ENCODE results near the gene ZMYND8.
A peak's percentile ranks its signal among the peaks of the same experiment; 100 is the strongest.

The ZMYND8 gene

DNA sequence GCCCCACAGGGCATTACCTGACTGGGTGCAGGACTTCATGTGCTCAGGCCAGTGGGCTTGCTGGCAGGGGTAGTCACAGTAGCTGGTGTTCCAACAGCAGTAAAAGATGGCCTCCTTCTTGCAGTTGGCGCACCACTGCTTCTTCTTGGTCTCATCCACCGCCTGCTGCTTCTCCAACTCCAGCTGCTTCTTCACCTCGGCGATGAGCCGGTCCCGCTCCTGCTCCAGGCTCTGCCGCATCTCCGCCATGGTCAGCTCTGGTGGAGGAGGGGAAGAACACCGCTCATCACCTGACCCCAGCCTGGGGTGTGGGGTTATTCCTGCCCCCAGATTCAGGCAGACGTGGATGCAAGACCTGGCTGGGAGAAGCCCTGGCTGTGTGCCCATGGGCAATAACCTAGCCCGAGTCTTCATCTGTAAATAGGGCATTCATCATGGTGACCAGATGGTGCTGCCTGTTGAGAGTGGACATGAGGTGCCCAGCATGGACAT lies 132.2 kb downstream of the ZMYND8 start:
- Histone ChIP-seq H3K27me3 (replicated peaks; ENCODE audit: control insufficient read depth, insufficient read depth, low read length) (no peaks in the 10 kb centered on the region), H3K36me3 (ENCODE audit: control insufficient read depth, insufficient read depth, low read length) (peaks cover 35% of the 10 kb centered on the region), H3K4me3 (replicated peaks; ENCODE audit: low read depth, low read length) (no peak overlapping the region)
- no peak for DNase-seq (ENCODE audit: extremely low read depth, insufficient read length)
- TF ChIP-seq, protein P1, sequence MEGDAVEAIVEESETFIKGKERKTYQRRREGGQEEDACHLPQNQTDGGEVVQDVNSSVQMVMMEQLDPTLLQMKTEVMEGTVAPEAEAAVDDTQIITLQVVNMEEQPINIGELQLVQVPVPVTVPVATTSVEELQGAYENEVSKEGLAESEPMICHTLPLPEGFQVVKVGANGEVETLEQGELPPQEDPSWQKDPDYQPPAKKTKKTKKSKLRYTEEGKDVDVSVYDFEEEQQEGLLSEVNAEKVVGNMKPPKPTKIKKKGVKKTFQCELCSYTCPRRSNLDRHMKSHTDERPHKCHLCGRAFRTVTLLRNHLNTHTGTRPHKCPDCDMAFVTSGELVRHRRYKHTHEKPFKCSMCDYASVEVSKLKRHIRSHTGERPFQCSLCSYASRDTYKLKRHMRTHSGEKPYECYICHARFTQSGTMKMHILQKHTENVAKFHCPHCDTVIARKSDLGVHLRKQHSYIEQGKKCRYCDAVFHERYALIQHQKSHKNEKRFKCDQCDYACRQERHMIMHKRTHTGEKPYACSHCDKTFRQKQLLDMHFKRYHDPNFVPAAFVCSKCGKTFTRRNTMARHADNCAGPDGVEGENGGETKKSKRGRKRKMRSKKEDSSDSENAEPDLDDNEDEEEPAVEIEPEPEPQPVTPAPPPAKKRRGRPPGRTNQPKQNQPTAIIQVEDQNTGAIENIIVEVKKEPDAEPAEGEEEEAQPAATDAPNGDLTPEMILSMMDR (IDR thresholded peaks at IDR 0.05; ENCODE audit: insufficient read depth, low read length, poor library complexity, severe bottlenecking), result no peak

DNA sequence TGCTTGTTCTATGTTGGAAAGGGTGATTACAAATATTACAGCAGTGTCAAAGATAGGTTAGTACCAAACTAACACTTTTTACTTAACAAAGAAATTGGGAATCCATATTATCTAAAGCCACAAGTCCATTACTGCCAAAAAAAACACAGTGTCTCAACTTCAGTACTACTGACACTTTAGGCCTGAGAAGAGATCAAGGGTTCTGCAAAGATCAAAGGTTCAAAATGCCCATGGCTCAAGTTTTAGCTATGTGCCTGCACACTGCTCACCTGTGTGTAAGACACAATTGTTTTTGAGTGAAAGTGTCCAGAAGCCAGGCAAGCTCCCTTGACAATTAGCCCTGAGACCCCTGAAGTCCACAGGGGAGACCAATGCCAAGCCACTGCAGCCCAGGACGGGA lies 132.6 kb downstream of the ZMYND8 start:
- no peak for DNase-seq (ENCODE audit: extremely low read depth, insufficient read length)
- Histone ChIP-seq H3K27me3 (replicated peaks; ENCODE audit: control insufficient read depth, insufficient read depth, low read length) (no peaks in the 10 kb centered on the region), H3K36me3 (ENCODE audit: control insufficient read depth, insufficient read depth, low read length) (peaks cover 35% of the 10 kb centered on the region), H3K4me3 (replicated peaks; ENCODE audit: low read depth, low read length) (no peak overlapping the region)
- TF ChIP-seq, protein P1 (IDR thresholded peaks at IDR 0.05; ENCODE audit: insufficient read depth, low read length, poor library complexity, severe bottlenecking), result no peak

DNA sequence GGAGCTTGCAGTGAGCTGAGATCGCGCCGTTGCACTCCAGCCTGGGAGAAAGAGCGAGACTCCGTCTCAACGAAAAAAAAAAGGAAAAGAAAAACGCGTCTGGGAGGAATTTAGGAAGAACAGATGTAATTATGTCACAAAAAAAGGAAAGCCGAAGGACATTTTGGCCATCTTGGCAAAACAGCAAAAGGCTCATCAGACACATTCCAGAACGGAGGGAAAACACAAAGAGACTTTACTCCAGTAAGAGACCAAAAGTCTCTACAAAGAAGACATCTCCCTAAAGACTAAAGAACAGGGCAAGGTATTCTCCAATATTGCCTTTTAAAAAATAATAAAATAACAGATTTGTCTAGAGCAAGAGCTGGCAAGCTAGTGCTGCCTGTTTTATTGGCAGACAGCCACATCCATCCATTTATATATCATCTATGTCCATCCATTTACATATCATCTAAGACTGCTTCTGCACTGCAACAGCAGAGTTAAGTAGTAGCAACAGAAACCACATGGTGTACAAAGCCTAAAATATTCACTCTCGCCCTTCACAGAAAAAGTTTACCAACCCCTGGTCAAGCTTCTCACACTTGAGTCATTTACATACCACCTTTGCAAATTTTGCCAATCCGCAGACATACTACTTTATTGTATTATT lies 133.9 kb downstream of the ZMYND8 start:
- no peak for DNase-seq (ENCODE audit: extremely low read depth, insufficient read length)
- TF ChIP-seq, protein P1 (IDR thresholded peaks at IDR 0.05; ENCODE audit: insufficient read depth, low read length, poor library complexity, severe bottlenecking), result no peak
- Histone ChIP-seq H3K36me3 (ENCODE audit: control insufficient read depth, insufficient read depth, low read length) (peaks cover 35% of the 10 kb centered on the region), H3K27me3 (replicated peaks; ENCODE audit: control insufficient read depth, insufficient read depth, low read length) (no peaks in the 10 kb centered on the region), H3K4me3 (replicated peaks; ENCODE audit: low read depth, low read length) (no peak overlapping the region)

DNA sequence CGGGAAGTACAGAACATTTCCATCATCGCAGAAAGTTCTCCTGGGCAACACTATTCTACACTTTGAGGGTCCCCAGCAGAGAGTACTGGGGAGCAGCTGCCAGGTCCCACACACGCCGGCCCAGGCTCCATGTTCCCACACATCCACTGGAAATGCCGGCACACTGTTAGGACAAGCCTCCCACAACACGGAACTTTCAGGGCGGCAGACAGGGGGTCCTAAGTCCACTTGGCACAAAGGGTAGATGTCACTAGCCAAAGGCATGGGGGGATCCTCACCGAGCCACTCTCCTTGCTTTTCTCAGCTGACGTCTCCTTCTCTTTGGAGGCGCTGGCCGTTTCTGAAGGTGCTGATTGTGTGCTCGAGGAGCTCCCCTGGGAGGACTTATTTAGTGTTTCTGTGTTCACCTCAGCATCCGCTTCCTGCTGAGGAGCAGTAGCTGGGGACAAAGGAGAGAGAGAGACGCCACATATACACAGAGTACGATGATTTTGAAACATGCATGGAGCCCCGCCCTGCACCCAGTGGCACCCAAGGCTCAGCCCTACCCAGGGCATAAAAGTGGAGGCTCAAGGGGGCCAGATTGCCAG lies 135.4 kb downstream of the ZMYND8 start:
- TF ChIP-seq, protein P1 (IDR thresholded peaks at IDR 0.05; ENCODE audit: insufficient read depth, low read length, poor library complexity, severe bottlenecking), result no peak
- Histone ChIP-seq H3K4me3 (replicated peaks; ENCODE audit: low read depth, low read length) (no peak overlapping the region), H3K27me3 (replicated peaks; ENCODE audit: control insufficient read depth, insufficient read depth, low read length) (no peaks in the 10 kb centered on the region), H3K36me3 (ENCODE audit: control insufficient read depth, insufficient read depth, low read length) (peaks cover 30% of the 10 kb centered on the region)
- no peak for DNase-seq (ENCODE audit: extremely low read depth, insufficient read length)

DNA sequence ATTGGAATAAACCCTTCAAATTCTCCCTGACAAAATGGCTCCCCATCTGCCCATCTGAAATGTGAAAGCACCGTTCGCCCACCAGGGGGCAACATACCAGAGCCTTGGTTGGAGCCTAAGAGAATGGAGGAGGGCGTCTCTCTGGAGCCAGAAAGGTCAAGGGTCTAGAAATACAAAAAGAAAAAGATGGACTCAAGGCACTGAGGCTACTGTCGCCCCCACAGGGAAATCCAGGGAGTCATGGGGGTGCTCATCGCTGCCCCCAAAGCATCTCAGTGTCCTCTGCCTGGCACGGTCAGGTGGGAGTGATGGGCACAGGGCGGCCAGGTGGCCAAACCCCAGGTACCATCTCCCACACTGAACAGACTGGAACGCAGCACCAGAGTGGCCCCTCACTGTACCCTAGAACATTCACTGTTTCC lies 136.3 kb downstream of the ZMYND8 start:
- no peaks in the 10 kb centered on the region for H3K27me3 ChIP-seq (replicated peaks; ENCODE audit: control insufficient read depth, insufficient read depth, low read length)
- H3K36me3 ChIP-seq (ENCODE audit: control insufficient read depth, insufficient read depth, low read length), result peaks cover 32% of the 10 kb centered on the region
- TF ChIP-seq, protein P1 (IDR thresholded peaks at IDR 0.05; ENCODE audit: insufficient read depth, low read length, poor library complexity, severe bottlenecking), result peak; percentile 79
- no peak overlapping the region for H3K4me3 ChIP-seq (replicated peaks; ENCODE audit: low read depth, low read length)
- no peak for DNase-seq (ENCODE audit: extremely low read depth, insufficient read length)
